Endothelial cell of umbilical vein (primary cell): Measurements from ENCODE around the gene DMRTB1.

ENCODE experiments used
- EZH2 ChIP-seq: IDR thresholded peaks from 2 replicates; pipeline ENCODE4 v1.6.1; 2012; ENCODE audit warnings: borderline replicate concordance, low read depth, mild to moderate bottlenecking, moderate library complexity, low read length, inconsistent platforms; ENCODE audit not compliant: severe bottlenecking
- MYC ChIP-seq: IDR thresholded peaks from one replicate; pipeline ENCODE4 v1.6.1; 2011; ENCODE audit warnings: mild to moderate bottlenecking, low read depth, low read length
- POLR2AphosphoS5 ChIP-seq: IDR thresholded peaks from 2 replicates; pipeline ENCODE4 v1.6.1; 2012; ENCODE audit warnings: low read depth, mild to moderate bottlenecking, control low read depth, low read length, moderate library complexity; ENCODE audit not compliant: insufficient read depth
- TF ChIP-seq, protein P1 (sequence below), 2 donors: IDR thresholded peaks; 1 replicate in 1 of 2; 2 replicates in 1 of 2; pipeline ENCODE4 v1.5.1; 2011; ENCODE audit warnings: low read length in 2 of 2, mild to moderate bottlenecking in 2 of 2, moderate library complexity in 2 of 2, control low read depth in 1 of 2, inconsistent platforms in 1 of 2, low read depth in 1 of 2; ENCODE audit not compliant: insufficient read depth in 1 of 2; ENCODE audit errors: extremely low read depth in 1 of 2
- TF ChIP-seq, protein P2 (sequence below): IDR thresholded peaks from 2 replicates; pipeline ENCODE4 v1.6.1; 2011; ENCODE audit not compliant: insufficient read depth, insufficient read length

DNA sequence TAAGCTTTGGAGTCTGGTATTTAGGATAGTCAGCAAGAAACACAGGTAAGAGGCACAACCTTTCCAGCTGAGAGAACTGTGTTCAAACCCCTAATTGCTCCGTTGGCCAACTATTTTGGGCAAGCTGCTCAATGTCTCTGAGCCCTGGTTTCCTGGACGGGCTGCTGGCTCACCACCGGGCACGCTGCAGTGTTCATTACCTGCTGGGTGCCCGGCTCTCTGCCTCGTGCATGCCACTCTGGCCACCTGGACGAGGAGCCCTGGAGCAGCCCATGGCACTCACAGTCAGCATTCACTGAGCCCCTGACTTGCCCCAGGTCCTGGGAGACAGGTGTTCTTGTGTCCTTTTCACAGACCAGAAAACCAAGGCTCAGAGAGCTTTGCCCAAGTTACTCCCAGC lies 51.0 kb downstream of the DMRTB1 start:
- no peak for TF ChIP-seq POLR2AphosphoS5
- TF ChIP-seq, protein P1, sequence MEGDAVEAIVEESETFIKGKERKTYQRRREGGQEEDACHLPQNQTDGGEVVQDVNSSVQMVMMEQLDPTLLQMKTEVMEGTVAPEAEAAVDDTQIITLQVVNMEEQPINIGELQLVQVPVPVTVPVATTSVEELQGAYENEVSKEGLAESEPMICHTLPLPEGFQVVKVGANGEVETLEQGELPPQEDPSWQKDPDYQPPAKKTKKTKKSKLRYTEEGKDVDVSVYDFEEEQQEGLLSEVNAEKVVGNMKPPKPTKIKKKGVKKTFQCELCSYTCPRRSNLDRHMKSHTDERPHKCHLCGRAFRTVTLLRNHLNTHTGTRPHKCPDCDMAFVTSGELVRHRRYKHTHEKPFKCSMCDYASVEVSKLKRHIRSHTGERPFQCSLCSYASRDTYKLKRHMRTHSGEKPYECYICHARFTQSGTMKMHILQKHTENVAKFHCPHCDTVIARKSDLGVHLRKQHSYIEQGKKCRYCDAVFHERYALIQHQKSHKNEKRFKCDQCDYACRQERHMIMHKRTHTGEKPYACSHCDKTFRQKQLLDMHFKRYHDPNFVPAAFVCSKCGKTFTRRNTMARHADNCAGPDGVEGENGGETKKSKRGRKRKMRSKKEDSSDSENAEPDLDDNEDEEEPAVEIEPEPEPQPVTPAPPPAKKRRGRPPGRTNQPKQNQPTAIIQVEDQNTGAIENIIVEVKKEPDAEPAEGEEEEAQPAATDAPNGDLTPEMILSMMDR (IDR thresholded peaks at IDR 0.05; ENCODE audit: extremely low read depth in 1 of 2, insufficient read depth in 1 of 2, low read depth in 1 of 2, low read length in 2 of 2) = no peak
- TF ChIP-seq MYC = no peak
- TF ChIP-seq, protein P2, sequence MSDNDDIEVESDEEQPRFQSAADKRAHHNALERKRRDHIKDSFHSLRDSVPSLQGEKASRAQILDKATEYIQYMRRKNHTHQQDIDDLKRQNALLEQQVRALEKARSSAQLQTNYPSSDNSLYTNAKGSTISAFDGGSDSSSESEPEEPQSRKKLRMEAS = no peak
- TF ChIP-seq EZH2 = no peak
